ENCODE measurements around the gene RARRES2.
A peak's percentile ranks its signal among the peaks of the same experiment; 100 is the strongest.
"Not testable (repeated sequence)": the region's sequence is repeated elsewhere in the genome, so short reads cannot be mapped to it uniquely, and the experiment has no call there.

The RARRES2 gene

GRCh38 chr7:150341263-150342120, at the start of gene RARRES2:
TSS of gene RARRES2 (minus strand) at chr7:150341629. CDS start at chr7:150340609, 1,020 bp downstream.
- Mint-ChIP-seq H3K4me1 (peaks cover 13% of the 10 kb centered on the region), H3K27me3 (peaks cover 21% of the 10 kb centered on the region), H3K27ac (no peak within 1 kb of the TSS), H3K9me3 (no peaks in the 10 kb centered on the region), H3K4me3 (peak within 1 kb of the TSS; percentile 42), H3K36me3 (peaks cover 2% of the 10 kb centered on the region)

- H3K9me3 Mint-ChIP-seq, result no peaks in the 10 kb centered on the region
- no peak overlapping the region for H3K4me3 Mint-ChIP-seq
- peaks cover 8% of the 10 kb centered on the region for H3K4me1 Mint-ChIP-seq
- H3K36me3 Mint-ChIP-seq, result no peaks in the 10 kb centered on the region
- H3K27ac Mint-ChIP-seq, result no peak overlapping the region
- no peaks in the 10 kb centered on the region for H3K27me3 Mint-ChIP-seq
Measured at GRCh38 chr7:150390205-150390604, 48.8 kb upstream of the RARRES2 start.

GRCh38 chr7:150389532-150389816, 48.0 kb upstream of the RARRES2 start:
- no peaks in the 10 kb centered on the region for H3K27me3 Mint-ChIP-seq
- no peaks in the 10 kb centered on the region for H3K36me3 Mint-ChIP-seq
- no peak overlapping the region for H3K4me3 Mint-ChIP-seq
- H3K4me1 Mint-ChIP-seq, result peaks cover 3% of the 10 kb centered on the region
- no peak overlapping the region for H3K27ac Mint-ChIP-seq
- H3K9me3 Mint-ChIP-seq, result no peaks in the 10 kb centered on the region

- H3K4me1 Mint-ChIP-seq, result no peaks in the 10 kb centered on the region
- no peaks in the 10 kb centered on the region for H3K9me3 Mint-ChIP-seq
- H3K27me3 Mint-ChIP-seq, result no peaks in the 10 kb centered on the region
- H3K36me3 Mint-ChIP-seq, result no peaks in the 10 kb centered on the region
- H3K27ac Mint-ChIP-seq, result no peak overlapping the region
- H3K4me3 Mint-ChIP-seq, result no peak overlapping the region
Measured at GRCh38 chr7:150388709-150389531, 47.5 kb upstream of the RARRES2 start.

GRCh38 chr7:150388306-150388705, 46.9 kb upstream of the RARRES2 start:
- Mint-ChIP-seq H3K27ac (no peak overlapping the region), H3K9me3 (no peaks in the 10 kb centered on the region), H3K4me3 (no peak overlapping the region), H3K27me3 (no peaks in the 10 kb centered on the region), H3K36me3 (no peaks in the 10 kb centered on the region), H3K4me1 (no peaks in the 10 kb centered on the region)

GRCh38 chr7:150385884-150386283, 44.5 kb upstream of the RARRES2 start:
- not testable (repeated sequence) for H3K4me1 Mint-ChIP-seq

GRCh38 chr7:150385302-150385723, 43.9 kb upstream of the RARRES2 start:
- no peak overlapping the region for H3K27ac Mint-ChIP-seq

More at GRCh38 chr7:150385884-150386283, 44.5 kb upstream of the RARRES2 start:
- H3K36me3 Mint-ChIP-seq, H3K27me3 Mint-ChIP-seq, H3K9me3 Mint-ChIP-seq, H3K27ac Mint-ChIP-seq, H3K4me3 Mint-ChIP-seq: not testable (repeated sequence)

GRCh38 chr7:150384406-150385301, 43.2 kb upstream of the RARRES2 start:
- peaks cover 20% of the 10 kb centered on the region for H3K4me1 Mint-ChIP-seq
- H3K36me3 Mint-ChIP-seq, result no peaks in the 10 kb centered on the region
- no peaks in the 10 kb centered on the region for H3K9me3 Mint-ChIP-seq
- no peak overlapping the region for H3K27ac Mint-ChIP-seq
- no peak overlapping the region for H3K4me3 Mint-ChIP-seq
- no peaks in the 10 kb centered on the region for H3K27me3 Mint-ChIP-seq

More at GRCh38 chr7:150385302-150385723, 43.9 kb upstream of the RARRES2 start:
- Mint-ChIP-seq H3K4me1 (peaks cover 14% of the 10 kb centered on the region), H3K4me3 (no peak overlapping the region), H3K9me3 (no peaks in the 10 kb centered on the region), H3K27me3 (no peaks in the 10 kb centered on the region), H3K36me3 (no peaks in the 10 kb centered on the region)

- no peak overlapping the region for H3K4me3 Mint-ChIP-seq
- no peaks in the 10 kb centered on the region for H3K9me3 Mint-ChIP-seq
- H3K36me3 Mint-ChIP-seq, result no peaks in the 10 kb centered on the region
- H3K27me3 Mint-ChIP-seq, result no peaks in the 10 kb centered on the region
- no peak overlapping the region for H3K27ac Mint-ChIP-seq
- peaks cover 22% of the 10 kb centered on the region for H3K4me1 Mint-ChIP-seq
Measured at GRCh38 chr7:150383710-150384397, 42.4 kb upstream of the RARRES2 start.

- Mint-ChIP-seq H3K36me3 (no peaks in the 10 kb centered on the region), H3K9me3 (no peaks in the 10 kb centered on the region), H3K27me3 (no peaks in the 10 kb centered on the region), H3K4me3 (no peak overlapping the region), H3K4me1 (peaks cover 27% of the 10 kb centered on the region), H3K27ac (no peak overlapping the region)
Measured at GRCh38 chr7:150382844-150383225, 41.4 kb upstream of the RARRES2 start.

- H3K36me3 Mint-ChIP-seq, result no peaks in the 10 kb centered on the region
- peaks cover 33% of the 10 kb centered on the region for H3K4me1 Mint-ChIP-seq
- no peaks in the 10 kb centered on the region for H3K27me3 Mint-ChIP-seq
- no peaks in the 10 kb centered on the region for H3K9me3 Mint-ChIP-seq
- H3K27ac Mint-ChIP-seq, result no peak overlapping the region
- no peak overlapping the region for H3K4me3 Mint-ChIP-seq
Measured at GRCh38 chr7:150382123-150382843, 40.9 kb upstream of the RARRES2 start.

GRCh38 chr7:150381785-150382122, 40.3 kb upstream of the RARRES2 start:
- Mint-ChIP-seq H3K4me1 (peaks cover 36% of the 10 kb centered on the region), H3K27ac (no peak overlapping the region), H3K4me3 (no peak overlapping the region), H3K36me3 (no peaks in the 10 kb centered on the region), H3K27me3 (no peaks in the 10 kb centered on the region), H3K9me3 (no peaks in the 10 kb centered on the region)

- no peak overlapping the region for H3K4me3 Mint-ChIP-seq
- no peaks in the 10 kb centered on the region for H3K36me3 Mint-ChIP-seq
- no peaks in the 10 kb centered on the region for H3K9me3 Mint-ChIP-seq
- no peak overlapping the region for H3K27ac Mint-ChIP-seq
- H3K27me3 Mint-ChIP-seq, result no peaks in the 10 kb centered on the region
- peaks cover 43% of the 10 kb centered on the region for H3K4me1 Mint-ChIP-seq
Measured at GRCh38 chr7:150381096-150381495, 39.7 kb upstream of the RARRES2 start.

GRCh38 chr7:150380463-150380862, 39.0 kb upstream of the RARRES2 start:
- Mint-ChIP-seq H3K9me3 (no peaks in the 10 kb centered on the region), H3K36me3 (peaks cover 2% of the 10 kb centered on the region), H3K4me1 (peaks cover 49% of the 10 kb centered on the region), H3K4me3 (peak overlapping the region; percentile 95), H3K27ac (no peak overlapping the region), H3K27me3 (no peaks in the 10 kb centered on the region)
